Stomach (tissue), 9 donors: Measurements from ENCODE around the gene MEGF6. TPM values are rescaled to one million over a fixed set of nuclear protein-coding genes. Genes with fewer than 3 reads are reported as not detected.

Source experiments
- DNase-seq, 2 donors: peaks; one replicate each; pipeline versions ENCODE4 v3.0.0 to v3.0.0-alpha.2; 2013 to 2019
- H3K27ac ChIP-seq, 5 donors: fragments of 200-600 bp in 4 of 5; sonication (generic) in 4 of 5; one replicate each; pipeline ENCODE4 v1.5.1; 2013 to 2019; ENCODE audit warnings: mild to moderate bottlenecking in 1 of 5, moderate library complexity in 1 of 5
- H3K27me3 ChIP-seq, 3 donors: fragments of 200-600 bp; sonication (generic); one replicate each; pipeline ENCODE4 v1.5.1; 2017 to 2019; ENCODE audit warnings: mixed run types in 1 of 3
- H3K36me3 ChIP-seq, 4 donors: fragments of 200-600 bp; sonication (generic); 1 replicate in 3 of 4; 2 replicates in 1 of 4; pipeline ENCODE4 v1.5.1; 2016 to 2019
- H3K4me1 ChIP-seq, 4 donors: fragments of 200-600 bp; sonication (generic); one replicate each; pipeline ENCODE4 v1.5.1; 2016 to 2019
- H3K4me3 ChIP-seq, 4 donors: fragments of 200-600 bp; sonication (generic) in 3 of 4; one replicate each; pipeline ENCODE4 v1.5.1; 2016 to 2019; ENCODE audit warnings: mild to moderate bottlenecking in 1 of 4
- H3K9me3 ChIP-seq, 4 donors: fragments of 200-600 bp; sonication (generic); one replicate each; pipeline ENCODE4 v1.5.1; 2016 to 2019
- EP300 ChIP-seq: sonication (generic); formaldehyde crosslinking; IDR thresholded peaks from one replicate; pipeline ENCODE4 v1.6.1; 2017; ENCODE audit warnings: antibody characterized with exemption
- POLR2A ChIP-seq, 4 donors: fragments of 450-650 bp; IDR thresholded peaks; one replicate each; pipeline ENCODE4 v1.6.1; 2016; ENCODE audit warnings: antibody characterized with exemption in 4 of 4, control low read depth in 2 of 4, mild to moderate bottlenecking in 1 of 4, moderate library complexity in 1 of 4
- POLR2AphosphoS5 ChIP-seq, 3 donors: sonication (generic); formaldehyde crosslinking; IDR thresholded peaks; one replicate each; pipeline ENCODE4 v1.6.1; 2016; ENCODE audit warnings: antibody characterized with exemption in 3 of 3
- WGBS, 5 donors: extraction: QIAGEN DNeasy Blood & Tissue Kit in 3 of 5; methylation state at CpG; one replicate each; pipeline versions ENCODE4 v1.1.5 to v1.1.7; 2013 to 2018; 5-methylcytosine and 5-hydroxymethylcytosine counted together
- intact Hi-C: fragments of 100-400 bp; cut with DNase I; formaldehyde crosslinking; loops from one replicate; pipeline ENCODE4 v1.15.1; 2023; ENCODE audit warnings: low total_unique reads
- polyA plus RNA-seq, 3 donors: library from polyadenylated mRNA; stranded (reverse); fragments of 200-250 nt; gene quantifications; one replicate each; pipeline ENCODE4 v1.2.3, GENCODE V29; 2013
- total RNA-seq, 5 donors: library from RNA; depleted of rRNA; stranded (reverse); fragments of >200 nt; gene quantifications; one replicate each; pipeline versions ENCODE4 v1.1.0 to v1.2.3, GENCODE V29; 2014 to 2016
- TF ChIP-seq, protein P1 (sequence below), 7 experiments: fragments of 450-650 bp in 4 of 7; fragments of 200-600 bp in 3 of 7; sonication (generic) in 3 of 7; IDR thresholded peaks; one replicate each; pipeline ENCODE4 v1.5.1; 2016 to 2019; ENCODE audit warnings: antibody characterized with exemption in 7 of 7, control low read depth in 2 of 7, mild to moderate bottlenecking in 1 of 7
- donor health status: healthy with polysubstance abuse.
- donor health status: Bipolar disorder and iron deficiency.
- donor health status: healthy.

Gene MEGF6
- total and polyA plus RNA-seq, 8 donors = 2.6 to 57.2 (median 26.7) TPM

DNA sequence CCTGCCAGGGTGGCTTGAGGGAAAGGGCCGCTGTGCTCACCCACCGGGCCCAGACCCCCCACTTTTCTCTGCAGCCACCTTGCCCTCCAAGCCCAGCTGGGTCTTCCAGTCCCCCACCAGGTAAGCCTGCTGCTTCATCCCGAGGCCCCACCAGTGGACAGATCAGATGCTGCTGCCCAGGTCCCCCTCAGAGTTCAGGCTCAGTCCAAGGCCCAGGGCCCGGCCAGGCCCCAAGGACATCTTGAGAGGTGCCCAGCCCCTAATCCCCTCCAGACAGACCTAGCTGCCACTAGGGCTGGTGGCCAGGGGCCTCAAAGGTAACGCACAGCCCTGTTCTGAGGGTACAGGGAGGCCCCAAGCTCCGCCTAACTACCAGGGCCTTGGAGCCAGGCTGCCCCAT lies 58.6 kb downstream of the MEGF6 start:
- 93 to 96% (median 94%) methylated on average over 3 to 6 of the region's 6 CpGs for WGBS, 5 donors
- peaks cover 0 to 38% (median 26%) of the 10 kb centered on the region in 4 donors for H3K4me1 ChIP-seq
- TF ChIP-seq EP300 (no peak), POLR2A (IDR thresholded peaks at IDR 0.05) (no peak), POLR2AphosphoS5 (IDR thresholded peaks at IDR 0.05) (no peak)
- TF ChIP-seq, protein P1, sequence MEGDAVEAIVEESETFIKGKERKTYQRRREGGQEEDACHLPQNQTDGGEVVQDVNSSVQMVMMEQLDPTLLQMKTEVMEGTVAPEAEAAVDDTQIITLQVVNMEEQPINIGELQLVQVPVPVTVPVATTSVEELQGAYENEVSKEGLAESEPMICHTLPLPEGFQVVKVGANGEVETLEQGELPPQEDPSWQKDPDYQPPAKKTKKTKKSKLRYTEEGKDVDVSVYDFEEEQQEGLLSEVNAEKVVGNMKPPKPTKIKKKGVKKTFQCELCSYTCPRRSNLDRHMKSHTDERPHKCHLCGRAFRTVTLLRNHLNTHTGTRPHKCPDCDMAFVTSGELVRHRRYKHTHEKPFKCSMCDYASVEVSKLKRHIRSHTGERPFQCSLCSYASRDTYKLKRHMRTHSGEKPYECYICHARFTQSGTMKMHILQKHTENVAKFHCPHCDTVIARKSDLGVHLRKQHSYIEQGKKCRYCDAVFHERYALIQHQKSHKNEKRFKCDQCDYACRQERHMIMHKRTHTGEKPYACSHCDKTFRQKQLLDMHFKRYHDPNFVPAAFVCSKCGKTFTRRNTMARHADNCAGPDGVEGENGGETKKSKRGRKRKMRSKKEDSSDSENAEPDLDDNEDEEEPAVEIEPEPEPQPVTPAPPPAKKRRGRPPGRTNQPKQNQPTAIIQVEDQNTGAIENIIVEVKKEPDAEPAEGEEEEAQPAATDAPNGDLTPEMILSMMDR (IDR thresholded peaks at IDR 0.05) = no peak
- DNase-seq = no peak
- no peak overlapping the region for H3K27ac ChIP-seq
- H3K9me3 ChIP-seq = no peaks in the 10 kb centered on the region
- H3K36me3 ChIP-seq = no peaks in the 10 kb centered on the region
- intact Hi-C loops = no loop called here
- peaks cover 0 to 9% (median 0%) of the 10 kb centered on the region in 3 donors for H3K27me3 ChIP-seq
- no peak overlapping the region for H3K4me3 ChIP-seq

DNA sequence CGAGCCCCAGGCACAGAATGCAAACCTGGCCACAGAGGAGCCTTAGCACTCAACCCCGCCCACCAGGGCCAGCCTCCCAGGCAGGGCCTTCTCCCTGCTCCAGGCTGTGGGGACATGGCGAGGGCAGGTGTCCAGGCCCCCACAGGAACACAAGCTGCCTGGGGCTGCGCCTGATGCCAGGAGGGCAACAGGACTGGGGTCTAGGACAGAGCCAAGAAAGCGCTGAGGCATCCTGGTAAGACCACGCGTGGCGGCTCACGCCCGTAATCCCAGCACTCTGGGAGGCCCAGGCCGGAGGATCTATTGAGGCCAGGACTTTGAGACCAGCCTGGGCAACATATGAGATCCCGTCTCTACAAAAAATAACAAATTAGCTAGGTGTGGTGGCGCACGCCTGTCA lies 59.1 kb downstream of the MEGF6 start:
- TF ChIP-seq EP300 (no peak), POLR2AphosphoS5 (IDR thresholded peaks at IDR 0.05) (no peak)
- Histone ChIP-seq H3K27me3 (peaks cover 0 to 9% (median 0%) of the 10 kb centered on the region in 3 donors), H3K9me3 (no peaks in the 10 kb centered on the region), H3K4me1 (peaks cover 0 to 43% (median 30%) of the 10 kb centered on the region in 4 donors), H3K27ac (no peak overlapping the region), H3K36me3 (no peaks in the 10 kb centered on the region), H3K4me3 (no peak overlapping the region)
- DNase-seq = no peak
- intact Hi-C loops = no loop called here
- 94 to 98% (median 96%) methylated on average over 14 of the region's 14 CpGs for WGBS, 5 donors

- no peak overlapping the region for H3K4me3 ChIP-seq
- no peaks in the 10 kb centered on the region for H3K9me3 ChIP-seq
- peaks cover 0 to 12% (median 0%) of the 10 kb centered on the region in 3 donors for H3K27me3 ChIP-seq
- intact Hi-C loops = no loop called here
- peaks cover 0 to 48% (median 31%) of the 10 kb centered on the region in 4 donors for H3K4me1 ChIP-seq
- no peak for DNase-seq
- TF ChIP-seq POLR2AphosphoS5 (IDR thresholded peaks at IDR 0.05) = no peak
- no peak for TF ChIP-seq EP300
- no peak for TF ChIP-seq POLR2A (IDR thresholded peaks at IDR 0.05)
- TF ChIP-seq, protein P1 (IDR thresholded peaks at IDR 0.05) = no peak
- H3K27ac ChIP-seq = no peak overlapping the region
- WGBS, 5 donors = 80 to 91% (median 86%) methylated on average over 10 of the region's 10 CpGs
- H3K36me3 ChIP-seq = no peaks in the 10 kb centered on the region
These were observed 59.6 kb downstream of the MEGF6 start for GRCh38 chr1:3551711-3552110.

DNA sequence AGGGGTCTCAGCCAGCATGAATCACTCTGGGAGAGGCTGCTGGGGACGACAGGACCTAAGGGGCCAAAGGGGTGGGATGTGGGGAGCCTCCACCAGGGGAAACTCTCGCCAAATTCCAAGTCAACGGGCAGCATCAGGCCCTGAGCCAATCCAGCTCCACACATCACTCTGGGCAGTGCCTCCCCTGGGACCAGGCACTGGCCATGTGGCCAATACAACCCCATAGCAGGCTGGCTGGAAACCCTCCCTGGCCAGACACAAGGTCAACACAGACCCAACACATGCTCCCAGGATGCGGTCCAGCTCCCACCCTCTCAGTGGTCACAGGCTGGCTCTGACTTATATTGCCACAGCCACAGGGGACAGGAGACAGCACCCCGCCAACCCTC lies 60.0 kb downstream of the MEGF6 start:
- Histone ChIP-seq H3K4me1 (peaks cover 0 to 48% (median 31%) of the 10 kb centered on the region in 4 donors), H3K4me3 (no peak overlapping the region), H3K27me3 (peaks cover 0 to 17% (median 0%) of the 10 kb centered on the region in 3 donors), H3K9me3 (no peaks in the 10 kb centered on the region), H3K27ac (no peak overlapping the region), H3K36me3 (no peaks in the 10 kb centered on the region)
- intact Hi-C loops = no loop called here
- TF ChIP-seq, protein P1 (IDR thresholded peaks at IDR 0.05) = no peak
- no peak for TF ChIP-seq POLR2AphosphoS5 (IDR thresholded peaks at IDR 0.05)
- TF ChIP-seq EP300 = no peak
- no peak for TF ChIP-seq POLR2A (IDR thresholded peaks at IDR 0.05)
- no peak for DNase-seq
- WGBS, 5 donors = 75 to 91% (median 84%) methylated on average over 4 to 5 of the region's 5 CpGs

DNA sequence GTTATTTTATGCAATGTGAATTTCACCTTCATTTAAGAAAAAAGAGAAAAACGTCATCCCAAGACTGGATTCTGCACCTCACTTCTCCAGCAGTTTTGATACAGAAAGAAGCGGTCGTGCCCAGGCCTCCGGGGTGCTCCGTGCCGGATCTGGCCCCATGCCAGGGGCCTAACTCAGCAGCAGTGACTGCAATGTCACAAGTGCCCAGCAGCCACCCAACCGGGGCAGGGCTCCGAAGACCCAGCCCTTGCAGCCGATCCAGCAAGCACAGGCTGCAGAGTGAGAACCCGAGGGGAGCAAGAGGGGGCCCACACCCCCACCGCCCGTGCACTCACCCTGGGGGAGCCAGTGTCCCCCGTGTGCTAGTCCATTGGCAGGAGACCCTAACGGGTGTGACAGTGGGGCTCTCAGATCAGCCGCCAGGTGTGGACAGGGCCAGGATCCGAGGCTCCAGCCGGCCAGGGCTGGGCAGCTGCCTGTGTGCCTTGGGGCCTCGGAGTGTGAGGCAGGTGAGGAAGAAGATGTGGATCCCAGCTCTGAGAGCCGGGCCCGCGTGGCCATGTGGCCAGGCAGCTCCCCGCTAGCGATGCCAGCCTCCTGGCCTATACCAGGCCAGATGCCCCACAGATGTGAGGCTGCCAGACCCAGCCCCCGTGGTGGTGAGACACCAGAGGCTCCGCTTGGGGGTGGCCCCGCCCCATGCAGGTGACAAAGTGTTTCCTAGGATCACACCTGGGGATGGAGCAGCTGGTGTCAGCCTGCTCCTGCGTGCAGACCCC lies 60.6 kb downstream of the MEGF6 start:
- TF ChIP-seq, protein P1 (IDR thresholded peaks at IDR 0.05) = no peak
- TF ChIP-seq EP300 (no peak), POLR2AphosphoS5 (IDR thresholded peaks at IDR 0.05) (no peak), POLR2A (IDR thresholded peaks at IDR 0.05) (no peak)
- WGBS, 5 donors = 57 to 75% (median 70%) methylated on average over 13 to 27 of the region's 27 CpGs
- DNase-seq = peak in 1 of 2 donors; percentile 28

More for the DNA sequence above, 60.6 kb downstream of the MEGF6 start:
- intact Hi-C loops = no loop called here
- Histone ChIP-seq H3K4me3 (no peak overlapping the region), H3K27me3 (peaks cover 0 to 18% (median 0%) of the 10 kb centered on the region in 3 donors), H3K36me3 (no peaks in the 10 kb centered on the region), H3K4me1 (peaks cover 0 to 50% (median 31%) of the 10 kb centered on the region in 4 donors), H3K9me3 (no peaks in the 10 kb centered on the region), H3K27ac (no peak overlapping the region)
